Lung (tissue), 12 donors: ENCODE results near the gene DPP6. TPM values are rescaled to one million over a fixed set of nuclear protein-coding genes. Genes with fewer than 3 reads are reported as not detected.

Experiments used
- ATAC-seq: fragments of 200-7000 bp; cut with Tn5 transposase; one replicate; pipeline ENCODE4 v1.9.1; 2020; ENCODE audit warnings: moderate number of reproducible peaks; ENCODE audit not compliant: insufficient read depth, low FRiP score
- DNase-seq, 3 donors: peaks; one replicate each; pipeline ENCODE4 v3.0.0-alpha.2; 2013 to 2017
- H3K27ac ChIP-seq, 2 donors: one replicate each; pipeline ENCODE4 v1.5.1; 2013; ENCODE audit warnings: mild to moderate bottlenecking in 2 of 2, moderate library complexity in 2 of 2, control low read depth in 1 of 2, inconsistent platforms in 1 of 2, low read depth in 1 of 2, low read length in 1 of 2
- H3K27me3 ChIP-seq, 3 donors: one replicate each; pipeline ENCODE4 v1.5.1; 2013; ENCODE audit warnings: low read length in 2 of 3; ENCODE audit not compliant: control insufficient read depth in 3 of 3, insufficient read depth in 3 of 3
- H3K36me3 ChIP-seq, 4 donors: one replicate each; pipeline ENCODE4 v1.5.1; 2013; ENCODE audit warnings: low read length in 4 of 4, mild to moderate bottlenecking in 1 of 4, moderate library complexity in 1 of 4; ENCODE audit not compliant: control insufficient read depth in 4 of 4, insufficient read depth in 4 of 4
- H3K4me1 ChIP-seq, 5 donors: one replicate each; pipeline ENCODE4 v1.5.1; 2013; ENCODE audit warnings: low read length in 5 of 5, mild to moderate bottlenecking in 2 of 5, moderate library complexity in 1 of 5; ENCODE audit not compliant: control insufficient read depth in 5 of 5, insufficient read depth in 5 of 5
- H3K4me3 ChIP-seq: one replicate; pipeline ENCODE4 v1.5.1; 2013; ENCODE audit warnings: mild to moderate bottlenecking, control low read depth, moderate library complexity
- H3K9ac ChIP-seq, 2 donors: one replicate each; pipeline ENCODE4 v1.5.1; 2013; ENCODE audit warnings: low read length in 2 of 2, control low read depth in 1 of 2; ENCODE audit not compliant: insufficient read depth in 1 of 2
- H3K9me3 ChIP-seq, 4 donors: one replicate each; pipeline ENCODE4 v1.5.1; 2013; ENCODE audit warnings: low read length in 3 of 4, mild to moderate bottlenecking in 1 of 4, moderate library complexity in 1 of 4; ENCODE audit not compliant: control insufficient read depth in 4 of 4, insufficient read depth in 3 of 4
- CTCF ChIP-seq: IDR thresholded peaks from 2 replicates; pipeline ENCODE4 v1.5.1; 2012; ENCODE audit warnings: mild to moderate bottlenecking; ENCODE audit errors: control extremely low read depth, extremely low read depth
- WGBS, 2 donors: extraction: QIAGEN DNeasy Blood & Tissue Kit; methylation state at CpG; one replicate each; pipeline ENCODE4 v1.1.7; 2013; 5-methylcytosine and 5-hydroxymethylcytosine counted together
- polyA plus RNA-seq, 2 donors: library from polyadenylated mRNA; stranded (reverse); fragments of 200-250 nt; gene quantifications; one replicate each; pipeline ENCODE4 v1.2.1, GENCODE V29; 2013
- total RNA-seq, 2 donors: library from RNA; depleted of rRNA in 1 of 2; stranded (reverse); fragments of >200 nt in 1 of 2; gene quantifications; one replicate each; pipeline ENCODE4 v1.2.1, GENCODE V29; 2014 to 2021
- donor health status: control.
- donor health status: control.
- donor health status: Bipolar disorder and iron deficiency.
- donor health status: healthy.
- donor health status: DM: yes; HTN: yes; CAD: no.

DPP6 gene
- total and polyA plus RNA-seq, 4 donors, result 0.08 to 1.3 (median 0.75) TPM

GRCh38 chr7:154852205-154852604 is 800.0 kb downstream of the DPP6 start:
- no peaks in the 10 kb centered on the region for H3K27me3 ChIP-seq
- DNase-seq (no peak), ATAC-seq (no peak)
- WGBS, 2 donors, result 92 to 94% methylated on average over 4 of the region's 4 CpGs
- no peak overlapping the region for H3K9ac ChIP-seq
- no peak overlapping the region for H3K27ac ChIP-seq
- no peak for TF ChIP-seq CTCF
- peaks cover 0 to 9% (median 1%) of the 10 kb centered on the region in 4 donors for H3K9me3 ChIP-seq
- H3K4me3 ChIP-seq, result no peak overlapping the region
- no peaks in the 10 kb centered on the region for H3K4me1 ChIP-seq
- H3K36me3 ChIP-seq, result no peaks in the 10 kb centered on the region

GRCh38 chr7:154853063-154853726 is 801.0 kb downstream of the DPP6 start:
- DNase-seq (no peak), ATAC-seq (no peak)
- WGBS, 2 donors, result 90 to 94% methylated on average over 8 of the region's 8 CpGs
- Histone ChIP-seq H3K9ac (no peak overlapping the region), H3K36me3 (no peaks in the 10 kb centered on the region), H3K4me1 (no peaks in the 10 kb centered on the region), H3K9me3 (peaks cover 0 to 9% (median 1%) of the 10 kb centered on the region in 4 donors), H3K4me3 (no peak overlapping the region), H3K27me3 (no peaks in the 10 kb centered on the region), H3K27ac (no peak overlapping the region)
- TF ChIP-seq CTCF, result no peak

GRCh38 chr7:154853727-154854095 is 801.5 kb downstream of the DPP6 start:
- no peak overlapping the region for H3K27ac ChIP-seq
- no peaks in the 10 kb centered on the region for H3K36me3 ChIP-seq
- no peak for TF ChIP-seq CTCF
- H3K9ac ChIP-seq, result no peak overlapping the region
- peaks cover 0 to 9% (median 1%) of the 10 kb centered on the region in 4 donors for H3K9me3 ChIP-seq
- DNase-seq (no peak), ATAC-seq (no peak)
- H3K4me1 ChIP-seq, result no peaks in the 10 kb centered on the region
- H3K27me3 ChIP-seq, result no peaks in the 10 kb centered on the region
- 88 to 94% methylated on average over 4 of the region's 4 CpGs for WGBS, 2 donors
- no peak overlapping the region for H3K4me3 ChIP-seq

- peaks cover 0 to 9% (median 0%) of the 10 kb centered on the region in 4 donors for H3K9me3 ChIP-seq
- H3K36me3 ChIP-seq, result no peaks in the 10 kb centered on the region
- no peaks in the 10 kb centered on the region for H3K4me1 ChIP-seq
- DNase-seq, result no peak
- no peak for ATAC-seq
- no peak for TF ChIP-seq CTCF
- whole genome bisulfite sequencing, 2 donors, result 88 to 93% methylated on average over 14 of the region's 14 CpGs
- no peaks in the 10 kb centered on the region for H3K27me3 ChIP-seq
- no peak overlapping the region for H3K9ac ChIP-seq
- no peak overlapping the region for H3K4me3 ChIP-seq
- H3K27ac ChIP-seq, result no peak overlapping the region
These were observed 802.6 kb downstream of the DPP6 start for GRCh38 chr7:154854836-154855235.
